Suppressor macrophage treated with lipopolysaccharide for 4 hours (primary cell): Measurements from ENCODE around the gene GALNT2.
A peak's percentile ranks its signal among the peaks of the same experiment; 100 is the strongest.

Experiments
- DNase-seq: peaks from one replicate; pipeline ENCODE4 v3.0.0-alpha.2; 2020

The GALNT2 gene

GRCh38 chr1:230286890-230287269, 219.8 kb downstream of the GALNT2 start:
- DNase-seq = no peak

GRCh38 chr1:230287674-230288315, 220.8 kb downstream of the GALNT2 start:
- no peak for DNase-seq

GRCh38 chr1:230288641-230289349, 221.8 kb downstream of the GALNT2 start:
- DNase-seq = no peak

- no peak for DNase-seq
Observed at GRCh38 chr1:230289350-230289644, 222.3 kb downstream of the GALNT2 start.

GRCh38 chr1:230291731-230292620, 224.9 kb downstream of the GALNT2 start:
- DNase-seq = no peak

GRCh38 chr1:230292689-230293389, 225.8 kb downstream of the GALNT2 start:
- DNase-seq = no peak

GRCh38 chr1:230293390-230293700, 226.3 kb downstream of the GALNT2 start:
- no peak for DNase-seq

- DNase-seq = no peak
Observed at GRCh38 chr1:230295367-230295766, 228.3 kb downstream of the GALNT2 start.

GRCh38 chr1:230299191-230300006, 232.4 kb downstream of the GALNT2 start:
- peak; percentile 27 for DNase-seq

- no peak for DNase-seq
Observed at GRCh38 chr1:230300322-230301301, 233.6 kb downstream of the GALNT2 start.

- DNase-seq = no peak
Observed at GRCh38 chr1:230301322-230301721, 234.3 kb downstream of the GALNT2 start.

- no peak for DNase-seq
Observed at GRCh38 chr1:230301822-230302221, 234.8 kb downstream of the GALNT2 start.

GRCh38 chr1:230303069-230303468, 236.0 kb downstream of the GALNT2 start:
- DNase-seq = no peak

- DNase-seq = peak; percentile 61
Observed at GRCh38 chr1:230303822-230304221, 236.8 kb downstream of the GALNT2 start.

GRCh38 chr1:230306169-230306568, 239.1 kb downstream of the GALNT2 start:
- DNase-seq = peak; percentile 66

- DNase-seq = no peak
Observed at GRCh38 chr1:230307213-230307612, 240.2 kb downstream of the GALNT2 start.

- DNase-seq = no peak
Observed at GRCh38 chr1:230308039-230308438, 241.0 kb downstream of the GALNT2 start.

- no peak for DNase-seq
Observed at GRCh38 chr1:230308821-230309220, 241.8 kb downstream of the GALNT2 start.

GRCh38 chr1:230309646-230310177, 242.7 kb downstream of the GALNT2 start:
- DNase-seq = no peak

GRCh38 chr1:230310381-230311163, 243.5 kb downstream of the GALNT2 start:
- DNase-seq = peak; percentile 81
